ENCODE data around the gene UBXN7. TPM values are rescaled to one million over a fixed set of nuclear protein-coding genes. Genes with fewer than 3 reads are reported as not detected.
A peak's percentile ranks its signal among the peaks of the same experiment; 100 is the strongest.
"Not testable (repeated sequence)": the region's sequence is repeated elsewhere in the genome, so short reads cannot be mapped to it uniquely, and the experiment has no call there.

Gene UBXN7
- total RNA-seq, 1 experiment from 2014 or later, result 125 TPM

GRCh38 chr3:196458063-196458462, 25.8 kb upstream of the UBXN7 start:
- H3K9me3 ChIP-seq (ENCODE audit: insufficient read depth, low read depth), result no peaks in the 10 kb centered on the region
- H3K36me3 ChIP-seq (ENCODE audit: low read depth), result no peaks in the 10 kb centered on the region
- no peaks in the 10 kb centered on the region for H3K79me2 ChIP-seq (ENCODE audit: low read depth)
- H3K4me3 ChIP-seq, result no peak overlapping the region
- ChIA-PET POLR2A (ENCODE audit: unreplicated experiment) (no interaction called here), CTCF (interaction anchor here (0.7 kb wide), 1 partner anchor 407 kb away, joined by 3 read pairs; no protein-coding TSS in a partner anchor)
- H3K4me1 ChIP-seq (replicated peaks; ENCODE audit: insufficient read depth), result no peaks in the 10 kb centered on the region
- no peaks in the 10 kb centered on the region for H3K9me2 ChIP-seq (ENCODE audit: insufficient read depth)
- no peak overlapping the region for H3K4me2 ChIP-seq
- no TSS peak for BruUV-seq (replicated peaks)
- peaks cover 15% of the 10 kb centered on the region; the same call in 1 of the 2 replicates for H3F3A ChIP-seq (ENCODE audit: insufficient read depth, low read depth)
- no peak for TF ChIP-seq CTCF (conservative IDR thresholded peaks at IDR 0.05)
- TF ChIP-seq EZH2 (IDR thresholded peaks at IDR 0.05; ENCODE audit: low read depth), result no peak
- no peaks in the 10 kb centered on the region for H3K27me3 ChIP-seq (ENCODE audit: insufficient read depth, low read depth)
- intact Hi-C loops (cut with micrococcal nuclease; ENCODE audit: unreplicated experiment), result no loop called here
- no peak overlapping the region for H2AFZ ChIP-seq
- H3K27ac ChIP-seq, result peak overlapping the region; percentile 30; the same call in 1 of the 2 replicates
- DNase-seq, result no peak
- no peaks in the 10 kb centered on the region for H4K20me1 ChIP-seq (ENCODE audit: insufficient read depth)

GRCh38 chr3:196457470-196457869, 25.2 kb upstream of the UBXN7 start:
- H3K9me3 ChIP-seq (ENCODE audit: insufficient read depth, low read depth); H3K9me2 ChIP-seq (ENCODE audit: insufficient read depth); H3K4me3 ChIP-seq; H4K20me1 ChIP-seq (ENCODE audit: insufficient read depth); H3K79me2 ChIP-seq (ENCODE audit: low read depth); H3K27me3 ChIP-seq (ENCODE audit: insufficient read depth, low read depth); H2AFZ ChIP-seq; H3K4me2 ChIP-seq; H3K4me1 ChIP-seq (replicated peaks; ENCODE audit: insufficient read depth); DNase-seq; H3K27ac ChIP-seq; POLR2A ChIA-PET (ENCODE audit: unreplicated experiment); intact Hi-C loops (cut with micrococcal nuclease; ENCODE audit: unreplicated experiment); H3K36me3 ChIP-seq (ENCODE audit: low read depth): not testable (repeated sequence)
- TSS peak; percentile 7 for BruUV-seq (replicated peaks)
- CTCF ChIA-PET, result interaction anchor here (0.6 to 0.7 kb wide), 2 partner anchors 49 to 407 kb away, joined by 3 to 4 read pairs; no protein-coding TSS in a partner anchor
- H3F3A ChIP-seq (ENCODE audit: insufficient read depth, low read depth), result peaks cover 15% of the 10 kb centered on the region; the same call in 1 of the 2 replicates

GRCh38 chr3:196454935-196455334, 22.7 kb upstream of the UBXN7 start:
- DNase-seq, result no peak
- H4K20me1 ChIP-seq (ENCODE audit: insufficient read depth), result no peaks in the 10 kb centered on the region
- no peaks in the 10 kb centered on the region for H3K9me2 ChIP-seq (ENCODE audit: insufficient read depth)
- BruUV-seq (replicated peaks), result no TSS peak
- TF ChIP-seq EZH2 (IDR thresholded peaks at IDR 0.05; ENCODE audit: low read depth) (no peak), CTCF (conservative IDR thresholded peaks at IDR 0.05) (no peak)
- no peak overlapping the region for H3K27ac ChIP-seq
- intact Hi-C loops (cut with micrococcal nuclease; ENCODE audit: unreplicated experiment), result no loop called here
- H3K27me3 ChIP-seq (ENCODE audit: insufficient read depth, low read depth), result no peaks in the 10 kb centered on the region
- H3K4me1 ChIP-seq (replicated peaks; ENCODE audit: insufficient read depth), result no peaks in the 10 kb centered on the region
- H3F3A ChIP-seq (ENCODE audit: insufficient read depth, low read depth), result peaks cover 9% of the 10 kb centered on the region; the same call in 1 of the 2 replicates
- H3K9me3 ChIP-seq (ENCODE audit: insufficient read depth, low read depth), result no peaks in the 10 kb centered on the region
- H2AFZ ChIP-seq, result no peak overlapping the region
- H3K4me3 ChIP-seq, result no peak overlapping the region
- no peaks in the 10 kb centered on the region for H3K79me2 ChIP-seq (ENCODE audit: low read depth)
- ChIA-PET POLR2A (ENCODE audit: unreplicated experiment) (interaction anchor here (0.6 kb wide), 1 partner anchor 187 kb away, joined by 3 read pairs; no protein-coding TSS in a partner anchor), CTCF (interaction anchor here (0.7 kb wide), 1 partner anchor 86 kb away, joined by 3 read pairs; no protein-coding TSS in a partner anchor)
- H3K36me3 ChIP-seq (ENCODE audit: low read depth), result no peaks in the 10 kb centered on the region
- H3K4me2 ChIP-seq, result no peak overlapping the region

- H3K9me3 ChIP-seq (ENCODE audit: insufficient read depth, low read depth); POLR2A ChIA-PET (ENCODE audit: unreplicated experiment); H3K9me2 ChIP-seq (ENCODE audit: insufficient read depth); intact Hi-C loops (cut with micrococcal nuclease; ENCODE audit: unreplicated experiment); BruUV-seq (replicated peaks); H3K79me2 ChIP-seq (ENCODE audit: low read depth); H2AFZ ChIP-seq; H3K4me3 ChIP-seq; H3K36me3 ChIP-seq (ENCODE audit: low read depth); H3K27me3 ChIP-seq (ENCODE audit: insufficient read depth, low read depth); H3K4me2 ChIP-seq; H3K4me1 ChIP-seq (replicated peaks; ENCODE audit: insufficient read depth); H4K20me1 ChIP-seq (ENCODE audit: insufficient read depth); CTCF ChIA-PET; H3F3A ChIP-seq (ENCODE audit: insufficient read depth, low read depth); DNase-seq; H3K27ac ChIP-seq: not testable (repeated sequence)
- 0 out of 2 replicates have a peak, but pooled peaks have one; percentile 20 for TF ChIP-seq CTCF (conservative IDR thresholded peaks at IDR 0.05)
Observed at GRCh38 chr3:196445391-196445790, 13.2 kb upstream of the UBXN7 start.
